IMR-90 (cell line): ENCODE measurements around the gene PEAK1. TPM values are rescaled to one million over a fixed set of nuclear protein-coding genes. Genes with fewer than 3 reads are reported as not detected.

Experiments
- ATAC-seq: fragments of 200-7000 bp; cut with Tn5 transposase; 2 replicates; pipeline ENCODE4 v1.9.1; 2020; ENCODE audit warnings: low read depth, mild to moderate bottlenecking, moderate library complexity
- BruUV-seq: library from RNA; stranded (reverse); fragments of 400-500 nt; replicated peaks from 2 replicates; lab custom pipeline; 2021; lab: Mats Ljungman, UMichigan
- CTCF ChIA-PET: fragments of 300-600 bp; formaldehyde crosslinking; extraction: SDS; loops from one replicate; lab custom pipeline; 2021; ENCODE audit warnings: antibody characterized with exemption; lab: Yijun Ruan, JAX
- POLR2A ChIA-PET: fragments of 300-600 bp; sonication (Branson Sonifier 250); formaldehyde crosslinking; loops from one replicate; lab custom pipeline; 2022; ENCODE audit warnings: antibody characterized with exemption; ENCODE audit not compliant: unreplicated experiment; lab: Charles Lee
- DNase-seq: peaks from one replicate; pipeline ENCODE4 v3.0.0; 2013
- H2AFZ ChIP-seq: replicated peaks from 2 replicates; pipeline ENCODE3; 2013; ENCODE audit warnings: low read length, mild to moderate bottlenecking; ENCODE audit not compliant: poor library complexity
- H2AK5ac ChIP-seq: 2 replicates; pipeline ENCODE4 v1.6.1; 2013; ENCODE audit warnings: low read depth, low read length, inconsistent platforms
- H2AK9ac ChIP-seq: replicated peaks from 2 replicates; pipeline ENCODE3; 2013; ENCODE audit warnings: mild to moderate bottlenecking, low read depth, low read length, moderate library complexity; ENCODE audit not compliant: poor library complexity
- H2BK120ac ChIP-seq: 2 replicates; pipeline ENCODE4 v1.6.1; 2013; ENCODE audit warnings: low read depth, low read length, inconsistent platforms
- H2BK15ac ChIP-seq: 3 replicates; pipeline ENCODE4 v1.6.1; 2013; ENCODE audit warnings: low read depth, low read length, inconsistent platforms
- H2BK20ac ChIP-seq: 2 replicates; pipeline ENCODE4 v1.6.1; 2013; ENCODE audit warnings: low read depth, mild to moderate bottlenecking, inconsistent platforms, low read length, moderate library complexity
- H2BK5ac ChIP-seq: 2 replicates; pipeline ENCODE4 v1.6.1; 2013; ENCODE audit warnings: mild to moderate bottlenecking, low read depth, low read length, inconsistent platforms; ENCODE audit not compliant: poor library complexity, severe bottlenecking
- H3K14ac ChIP-seq: replicated peaks from 2 replicates; pipeline ENCODE4 v1.6.1; 2013; ENCODE audit warnings: low read depth, low read length, inconsistent platforms
- H3K18ac ChIP-seq: 2 replicates; pipeline ENCODE4 v1.6.1; 2013; ENCODE audit warnings: low read depth, low read length, control low read depth
- H3K23ac ChIP-seq: 2 replicates; pipeline ENCODE4 v1.6.1; 2013; ENCODE audit warnings: low read depth, low read length, inconsistent platforms
- H3K27ac ChIP-seq: 2 replicates; pipeline ENCODE4 v1.5.1; 2013; ENCODE audit warnings: mild to moderate bottlenecking, control low read depth, low read length; ENCODE audit not compliant: insufficient read depth
- H3K27me3 ChIP-seq: 2 replicates; pipeline ENCODE4 v1.6.1; 2013; ENCODE audit warnings: low read length; ENCODE audit not compliant: control insufficient read depth, insufficient read depth
- H3K36me3 ChIP-seq: 2 replicates; pipeline ENCODE4 v1.6.1; 2013; ENCODE audit warnings: low read length, mixed read lengths; ENCODE audit not compliant: control insufficient read depth, insufficient read depth
- H3K4ac ChIP-seq: 2 replicates; pipeline ENCODE4 v1.6.1; 2013; ENCODE audit warnings: low read depth, low read length, inconsistent platforms
- H3K4me1 ChIP-seq: 2 replicates; pipeline ENCODE4 v1.6.1; 2013; ENCODE audit warnings: low read length, mixed read lengths; ENCODE audit not compliant: control insufficient read depth, insufficient read depth
- H3K4me2 ChIP-seq: 2 replicates; pipeline ENCODE4 v1.6.1; 2013; ENCODE audit warnings: low read depth, mild to moderate bottlenecking, control low read depth, low read length, moderate library complexity
- H3K4me3 ChIP-seq: 2 replicates; pipeline ENCODE4 v1.5.1; 2013; ENCODE audit warnings: low read depth, mild to moderate bottlenecking, control low read depth, low read length, moderate library complexity; ENCODE audit not compliant: insufficient read depth
- H3K56ac ChIP-seq: 2 replicates; pipeline ENCODE4 v1.6.1; 2013; ENCODE audit warnings: low read length, inconsistent platforms; ENCODE audit not compliant: insufficient read depth; ENCODE audit errors: extremely low read depth
- H3K79me1 ChIP-seq, 2 experiments: 2 replicates each; pipeline ENCODE4 v1.6.1; 2013; ENCODE audit warnings: low read length in 2 of 2, inconsistent platforms in 1 of 2, low read depth in 1 of 2
- H3K9ac ChIP-seq: 2 replicates; pipeline ENCODE4 v1.6.1; 2013; ENCODE audit warnings: low read depth, low read length, control low read depth
- H3K9me1 ChIP-seq: 2 replicates; pipeline ENCODE4 v1.6.1; 2013; ENCODE audit warnings: low read length, inconsistent platforms; ENCODE audit not compliant: insufficient read depth
- H3K9me3 ChIP-seq: 2 replicates; pipeline ENCODE4 v1.6.1; 2013; ENCODE audit warnings: low read length; ENCODE audit not compliant: control insufficient read depth, insufficient read depth
- H4K20me1 ChIP-seq: 2 replicates; pipeline ENCODE4 v1.6.1; 2013; ENCODE audit warnings: low read length, inconsistent platforms; ENCODE audit not compliant: insufficient read depth
- H4K5ac ChIP-seq: 2 replicates; pipeline ENCODE4 v1.6.1; 2013; ENCODE audit warnings: mild to moderate bottlenecking, low read depth, low read length, control low read depth
- H4K8ac ChIP-seq, 2 experiments: 2 replicates each; pipeline ENCODE4 v1.6.1; 2013; ENCODE audit warnings: low read depth in 2 of 2, low read length in 2 of 2, control low read depth in 1 of 2, inconsistent platforms in 1 of 2
- H4K91ac ChIP-seq: 2 replicates; pipeline ENCODE4 v1.6.1; 2013; ENCODE audit warnings: low read depth, low read length, inconsistent platforms; ENCODE audit not compliant: insufficient read depth
- CEBPB ChIP-seq: IDR thresholded peaks from 2 replicates; pipeline ENCODE4 v1.6.1; 2012; ENCODE audit warnings: low read depth, low read length, improper control_type of control experiment
- MAFK ChIP-seq: IDR thresholded peaks from 2 replicates; pipeline ENCODE4 v1.6.1; 2012; ENCODE audit warnings: low read depth, low read length, improper control_type of control experiment
- POLR2A ChIP-seq: IDR thresholded peaks from 2 replicates; pipeline ENCODE4 v1.6.1; 2012; ENCODE audit warnings: mild to moderate bottlenecking, low read depth, low read length
- RAD21 ChIP-seq: IDR thresholded peaks from 2 replicates; pipeline ENCODE4 v1.6.1; 2012; ENCODE audit warnings: low read length, improper control_type of control experiment
- RFX5 ChIP-seq: IDR thresholded peaks from 2 replicates; pipeline ENCODE4 v1.8.0; 2012; ENCODE audit warnings: low read depth, mild to moderate bottlenecking, low read length, moderate library complexity
- WGBS, 2 experiments: methylation state at CpG; one replicate each; pipeline versions ENCODE4 v1.1.5 to v1.1.7; 2013; ENCODE audit warnings: missing lambda C conversion rate in 2 of 2; ENCODE audit not compliant: insufficient read length in 1 of 2; ENCODE audit errors: extremely low coverage in 2 of 2; 5-methylcytosine and 5-hydroxymethylcytosine counted together
- dilution Hi-C: fragments of 300-500 bp; cut with HindIII; formaldehyde crosslinking; loops from one replicate; pipeline ENCODE4 v1.14.3; 2018; ENCODE audit warnings: low sequenced_read_pairs; ENCODE audit not compliant: unreplicated experiment
- in situ Hi-C: fragments of 300-500 bp; cut with MboI; formaldehyde crosslinking; loops from 3 replicates; pipeline ENCODE4 v1.14.3; 2019; ENCODE audit warnings: low sequenced_read_pairs, inconsistent platforms, mixed read lengths
- intact Hi-C: fragments of 100-400 bp; cut with micrococcal nuclease; formaldehyde crosslinking; loops from 2 replicates; pipeline ENCODE4 v1.10.0; 2022
- polyA plus RNA-seq, 3 experiments: library from polyadenylated mRNA; depleted of rRNA; stranded (reverse); fragments of >200 nt; gene quantifications; 2 replicates each; pipeline ENCODE4 v1.2.3, GENCODE V29; 2012; ENCODE audit warnings: low replicate concordance in 1 of 3
- total RNA-seq: library from RNA; depleted of rRNA; stranded (reverse); fragments of >200 nt; gene quantifications from 2 replicates; pipeline ENCODE4 v1.2.3, GENCODE V29; 2012
- TF ChIP-seq, protein P1 (sequence below): conservative IDR thresholded peaks from 2 replicates; pipeline ENCODE4 v1.5.1; 2012; ENCODE audit warnings: mild to moderate bottlenecking, low read depth, low read length, improper control_type of control experiment

Gene PEAK1
- total and polyA plus RNA-seq, 2 of the 4 experiments (the other 2 are of a cell fraction) = 21.5 to 43.9 TPM

- Histone ChIP-seq H3K9me3 (peaks cover 6% of the 10 kb centered on the region; the same call in 1 of the 2 replicates), H4K8ac (no peak overlapping the region), H3K56ac (no peak overlapping the region), H2BK5ac (no peak overlapping the region), H2AFZ (no peak overlapping the region), H3K9ac (no peak overlapping the region), H3K36me3 (peaks cover 1% of the 10 kb centered on the region; the same call in 1 of the 2 replicates), H2BK15ac (no peak overlapping the region), H2AK5ac (no peak overlapping the region), H3K9me1 (no peaks in the 10 kb centered on the region; the same call in 1 of the 2 replicates), H3K4ac (no peak overlapping the region), H3K27ac (no peak overlapping the region), H2BK20ac (no peak overlapping the region), H3K18ac (no peak overlapping the region), H2AK9ac (no peak overlapping the region), H3K4me3 (no peak overlapping the region), H4K5ac (no peak overlapping the region), H3K79me1 (peaks cover 6 to 20% of the 10 kb centered on the region in 2 experiments), H4K91ac (no peak overlapping the region), H3K23ac (no peak overlapping the region), H4K20me1 (no peaks in the 10 kb centered on the region), H3K27me3 (no peaks in the 10 kb centered on the region), H3K14ac (no peak overlapping the region), H3K4me1 (no peaks in the 10 kb centered on the region), H2BK120ac (no peak overlapping the region), H3K4me2 (no peak overlapping the region)
- dilution Hi-C loops = no loop called here
- ChIA-PET CTCF (interaction anchor here (1.8 kb wide), 1 partner anchor 8 kb away, joined by 4 read pairs; no protein-coding TSS in a partner anchor), POLR2A (no interaction called here)
- in situ Hi-C loops = no loop called here
- no TSS peak for BruUV-seq
- no peak for DNase-seq
- TF ChIP-seq RFX5 = no peak
- TF ChIP-seq CEBPB = no peak
- TF ChIP-seq, protein P1, sequence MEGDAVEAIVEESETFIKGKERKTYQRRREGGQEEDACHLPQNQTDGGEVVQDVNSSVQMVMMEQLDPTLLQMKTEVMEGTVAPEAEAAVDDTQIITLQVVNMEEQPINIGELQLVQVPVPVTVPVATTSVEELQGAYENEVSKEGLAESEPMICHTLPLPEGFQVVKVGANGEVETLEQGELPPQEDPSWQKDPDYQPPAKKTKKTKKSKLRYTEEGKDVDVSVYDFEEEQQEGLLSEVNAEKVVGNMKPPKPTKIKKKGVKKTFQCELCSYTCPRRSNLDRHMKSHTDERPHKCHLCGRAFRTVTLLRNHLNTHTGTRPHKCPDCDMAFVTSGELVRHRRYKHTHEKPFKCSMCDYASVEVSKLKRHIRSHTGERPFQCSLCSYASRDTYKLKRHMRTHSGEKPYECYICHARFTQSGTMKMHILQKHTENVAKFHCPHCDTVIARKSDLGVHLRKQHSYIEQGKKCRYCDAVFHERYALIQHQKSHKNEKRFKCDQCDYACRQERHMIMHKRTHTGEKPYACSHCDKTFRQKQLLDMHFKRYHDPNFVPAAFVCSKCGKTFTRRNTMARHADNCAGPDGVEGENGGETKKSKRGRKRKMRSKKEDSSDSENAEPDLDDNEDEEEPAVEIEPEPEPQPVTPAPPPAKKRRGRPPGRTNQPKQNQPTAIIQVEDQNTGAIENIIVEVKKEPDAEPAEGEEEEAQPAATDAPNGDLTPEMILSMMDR = no peak
- no peak for TF ChIP-seq RAD21
- no peak for TF ChIP-seq MAFK
- TF ChIP-seq POLR2A = no peak
- intact Hi-C loops = no loop called here
- ATAC-seq = no peak
- no CpG with 5 or more reads among the region's 3 CpGs for WGBS, 2 experiments
These were observed 224.3 kb downstream of the PEAK1 start for GRCh38 chr15:77195586-77195985.
